ENCODE results near the gene KMT2D. TPM values are rescaled to one million over a fixed set of nuclear protein-coding genes. Genes with fewer than 3 reads are reported as not detected.
A peak's percentile ranks its signal among the peaks of the same experiment; 100 is the strongest.

The KMT2D gene
- total and polyA plus RNA-seq, 8 donors: 52.7 to 110 (median 70.3) TPM

- Histone ChIP-seq H3K4me3 (no peak overlapping the region), H3K4me1 (no peaks in the 10 kb centered on the region), H3K27ac (no peak overlapping the region), H3K9me3 (no peaks in the 10 kb centered on the region), H3K36me3 (peaks cover 0 to 100% of the 10 kb centered on the region in 2 donors), H3K27me3 (no peaks in the 10 kb centered on the region)
- intact Hi-C loops (cut with DNase I): no loop called here
- ATAC-seq (no peak), DNase-seq (no peak)
- no peak for TF ChIP-seq CTCF (IDR thresholded peaks at IDR 0.05)
Measured at GRCh38 chr12:49036029-49036428, 24.6 kb downstream of the KMT2D start.

- TF ChIP-seq CTCF (IDR thresholded peaks at IDR 0.05): no peak
- Histone ChIP-seq H3K4me3 (no peak overlapping the region), H3K4me1 (no peaks in the 10 kb centered on the region), H3K9me3 (no peaks in the 10 kb centered on the region), H3K27me3 (no peaks in the 10 kb centered on the region), H3K36me3 (peaks cover 0 to 100% of the 10 kb centered on the region in 2 donors), H3K27ac (no peak overlapping the region)
- ATAC-seq (no peak), DNase-seq (no peak)
- intact Hi-C loops (cut with DNase I): no loop called here
Measured at GRCh38 chr12:49034286-49034622, 26.3 kb downstream of the KMT2D start.

GRCh38 chr12:49033611-49034285, 26.8 kb downstream of the KMT2D start:
- DNase-seq (peak in 1 of 4 donors; percentile 35), ATAC-seq (no peak)
- H3K9me3 ChIP-seq: no peaks in the 10 kb centered on the region
- no peak for TF ChIP-seq CTCF (IDR thresholded peaks at IDR 0.05)
- H3K27ac ChIP-seq: peak overlapping the region in 1 of 2 donors; percentile 5
- H3K4me3 ChIP-seq: no peak overlapping the region
- intact Hi-C loops (cut with DNase I): no loop called here
- no peaks in the 10 kb centered on the region for H3K27me3 ChIP-seq
- peaks cover 0 to 100% of the 10 kb centered on the region in 2 donors for H3K36me3 ChIP-seq
- H3K4me1 ChIP-seq: no peaks in the 10 kb centered on the region

- no peak overlapping the region for H3K4me3 ChIP-seq
Measured at GRCh38 chr12:49032679-49033447, 27.7 kb downstream of the KMT2D start.

More at GRCh38 chr12:49032679-49033447, 27.7 kb downstream of the KMT2D start:
- no peaks in the 10 kb centered on the region for H3K27me3 ChIP-seq
- H3K4me1 ChIP-seq: no peaks in the 10 kb centered on the region
- DNase-seq (no peak), ATAC-seq (no peak)
- H3K9me3 ChIP-seq: no peaks in the 10 kb centered on the region
- intact Hi-C loops (cut with DNase I): no loop called here
- no peak for TF ChIP-seq CTCF (IDR thresholded peaks at IDR 0.05)
- peaks cover 0 to 100% of the 10 kb centered on the region in 2 donors for H3K36me3 ChIP-seq
- H3K27ac ChIP-seq: no peak overlapping the region
